AG09309 (cell line): ENCODE measurements around the gene PRPF4.
"Not testable (repeated sequence)": the region's sequence is repeated elsewhere in the genome, so short reads cannot be mapped to it uniquely, and the experiment has no call there.

Experiments
- DNase-seq: peaks from one replicate; pipeline ENCODE4 v3.0.0-alpha.2; 2010; ENCODE audit warnings: low read depth
- H3K4me3 ChIP-seq: 2 replicates; pipeline ENCODE4 v1.5.1; 2011; ENCODE audit warnings: mild to moderate bottlenecking, low read depth, low read length, moderate library complexity; ENCODE audit not compliant: control insufficient read depth
- TF ChIP-seq, protein P1 (sequence below): IDR thresholded peaks from 2 replicates; pipeline ENCODE4 v1.5.1; 2011; ENCODE audit warnings: mild to moderate bottlenecking, low read depth, low read length, inconsistent platforms; ENCODE audit not compliant: insufficient read depth, control insufficient read depth; ENCODE audit errors: missing control alignments

Gene PRPF4

DNA sequence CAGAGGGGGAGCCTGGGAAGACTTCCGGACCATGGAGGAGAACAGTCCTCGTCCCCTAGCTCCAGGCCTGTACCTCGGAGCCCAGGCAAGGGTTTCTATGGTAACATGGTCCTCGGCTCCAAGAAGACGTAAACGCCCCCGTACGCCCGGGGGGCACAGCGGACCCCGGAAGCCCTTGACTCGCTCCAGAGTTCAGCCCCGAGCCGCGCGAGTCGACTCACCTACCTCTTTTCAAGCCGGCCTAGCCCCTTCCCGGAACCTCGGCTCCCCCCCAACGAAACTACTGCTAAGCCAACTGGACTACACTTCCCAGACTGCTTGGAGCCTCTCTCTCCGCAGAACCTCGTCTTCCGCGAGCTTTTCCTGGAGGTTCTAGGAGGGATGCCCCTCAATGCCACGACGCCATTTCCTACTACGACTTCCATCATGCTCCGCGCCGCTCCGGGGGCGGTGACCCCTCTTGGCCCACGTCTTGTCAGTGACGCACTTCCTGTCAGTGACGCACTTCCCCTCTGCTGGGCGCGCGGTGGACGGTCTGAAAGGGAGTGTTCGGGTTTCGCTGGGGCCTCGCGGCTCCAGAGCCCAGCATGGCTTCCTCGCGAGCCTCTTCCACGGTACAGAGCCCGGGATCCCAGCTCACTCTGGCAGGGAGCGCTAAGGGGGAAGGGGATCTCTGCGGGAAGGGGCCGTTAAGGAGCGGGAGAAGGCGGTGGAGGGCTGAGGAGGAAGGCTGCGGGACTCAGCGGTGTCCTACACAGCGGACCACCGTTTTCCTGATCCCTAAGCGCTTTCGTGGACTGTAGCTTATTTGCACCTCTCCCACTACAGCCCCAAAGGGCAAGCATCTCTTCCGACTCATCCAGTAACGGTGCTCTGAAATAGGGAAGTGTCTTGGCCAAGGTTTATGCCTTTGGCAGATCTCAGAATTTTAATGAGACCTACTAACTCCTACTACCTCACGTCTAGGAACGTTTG, at the start of gene PRPF4, which contains the start of gene CDC26:
Gene PRPF4 (plus strand): TSS at position 502 of the 975 bp plus-strand sequence. CDS start 86 bp downstream, at position 588.
Gene CDC26 (minus strand): TSS at position 416 of the 975 bp plus-strand sequence. CDS start 3,065 bp downstream, outside the sequence.
- peak; percentile 93 for DNase-seq
- TF ChIP-seq, protein P1, sequence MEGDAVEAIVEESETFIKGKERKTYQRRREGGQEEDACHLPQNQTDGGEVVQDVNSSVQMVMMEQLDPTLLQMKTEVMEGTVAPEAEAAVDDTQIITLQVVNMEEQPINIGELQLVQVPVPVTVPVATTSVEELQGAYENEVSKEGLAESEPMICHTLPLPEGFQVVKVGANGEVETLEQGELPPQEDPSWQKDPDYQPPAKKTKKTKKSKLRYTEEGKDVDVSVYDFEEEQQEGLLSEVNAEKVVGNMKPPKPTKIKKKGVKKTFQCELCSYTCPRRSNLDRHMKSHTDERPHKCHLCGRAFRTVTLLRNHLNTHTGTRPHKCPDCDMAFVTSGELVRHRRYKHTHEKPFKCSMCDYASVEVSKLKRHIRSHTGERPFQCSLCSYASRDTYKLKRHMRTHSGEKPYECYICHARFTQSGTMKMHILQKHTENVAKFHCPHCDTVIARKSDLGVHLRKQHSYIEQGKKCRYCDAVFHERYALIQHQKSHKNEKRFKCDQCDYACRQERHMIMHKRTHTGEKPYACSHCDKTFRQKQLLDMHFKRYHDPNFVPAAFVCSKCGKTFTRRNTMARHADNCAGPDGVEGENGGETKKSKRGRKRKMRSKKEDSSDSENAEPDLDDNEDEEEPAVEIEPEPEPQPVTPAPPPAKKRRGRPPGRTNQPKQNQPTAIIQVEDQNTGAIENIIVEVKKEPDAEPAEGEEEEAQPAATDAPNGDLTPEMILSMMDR = no peak
- H3K4me3 ChIP-seq = peak within 1 kb of the TSS; percentile 100

DNA sequence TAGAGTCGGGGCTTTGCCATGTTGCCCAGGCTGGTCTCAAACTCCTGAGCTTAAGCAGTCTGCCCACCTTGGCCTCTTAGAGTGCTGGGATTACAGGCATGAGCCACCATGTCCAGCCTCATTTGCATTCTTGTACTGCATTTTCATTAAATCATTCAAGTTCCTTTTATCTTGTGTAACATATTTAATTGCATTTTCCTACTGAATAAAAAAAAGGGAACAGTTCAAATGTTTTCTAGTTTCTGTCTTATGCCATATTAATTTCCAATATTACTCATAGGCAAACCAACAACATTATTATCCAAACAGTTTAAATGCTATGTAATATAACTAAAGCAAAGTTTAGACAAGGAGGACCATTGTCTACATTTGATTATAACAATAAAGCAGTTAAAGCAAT, 48.0 kb upstream of the PRPF4 start:
- H3K4me3 ChIP-seq = no peak overlapping the region
- TF ChIP-seq, protein P1 = no peak
- DNase-seq = no peak

DNA sequence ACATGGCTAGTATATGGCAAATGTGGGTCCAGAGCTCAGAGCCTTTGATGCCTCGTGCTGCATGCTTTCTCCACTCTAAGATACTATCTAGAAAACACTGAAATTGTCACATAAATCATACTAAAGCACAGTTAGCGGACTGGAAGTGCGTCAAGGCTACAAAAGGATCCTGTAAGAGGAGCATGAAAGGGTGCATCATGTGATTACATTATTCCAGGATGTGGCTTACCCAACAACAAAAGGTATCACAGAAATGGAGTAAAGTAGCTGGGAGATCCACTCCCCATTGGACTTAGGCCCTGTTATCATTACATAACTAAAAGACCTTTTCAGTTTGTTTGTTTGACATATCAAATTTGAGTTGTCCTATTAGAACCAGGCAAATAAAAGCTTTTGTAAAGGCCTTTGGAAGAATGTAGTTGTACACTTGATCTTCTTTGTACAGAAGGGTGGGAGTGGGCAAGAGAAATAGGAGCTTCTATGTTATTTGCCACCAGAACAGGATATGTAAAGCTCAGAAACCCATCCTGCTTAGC, 47.3 kb upstream of the PRPF4 start:
- H3K4me3 ChIP-seq = no peak overlapping the region
- DNase-seq = no peak
- TF ChIP-seq, protein P1 = no peak

DNA sequence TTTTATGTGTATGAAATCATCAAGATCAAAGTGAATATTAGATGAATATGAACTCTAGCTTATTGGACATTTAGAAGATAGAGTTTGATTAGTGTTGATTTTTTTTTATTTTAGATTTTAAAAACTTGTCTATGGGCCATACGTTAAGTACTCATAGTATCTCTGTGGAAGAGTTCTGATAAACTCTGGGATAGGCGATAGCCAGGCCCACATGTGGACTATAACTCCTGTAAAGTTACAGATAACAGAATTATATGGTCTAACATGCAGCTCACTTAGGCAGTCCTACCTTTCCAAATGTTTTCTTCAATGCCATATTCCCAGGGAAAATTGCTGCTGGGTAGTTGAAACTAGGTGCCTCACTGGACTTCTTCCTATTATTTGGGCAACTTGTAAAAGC, 43.8 kb upstream of the PRPF4 start:
- TF ChIP-seq, protein P1 = no peak
- DNase-seq = no peak
- no peak overlapping the region for H3K4me3 ChIP-seq

DNA sequence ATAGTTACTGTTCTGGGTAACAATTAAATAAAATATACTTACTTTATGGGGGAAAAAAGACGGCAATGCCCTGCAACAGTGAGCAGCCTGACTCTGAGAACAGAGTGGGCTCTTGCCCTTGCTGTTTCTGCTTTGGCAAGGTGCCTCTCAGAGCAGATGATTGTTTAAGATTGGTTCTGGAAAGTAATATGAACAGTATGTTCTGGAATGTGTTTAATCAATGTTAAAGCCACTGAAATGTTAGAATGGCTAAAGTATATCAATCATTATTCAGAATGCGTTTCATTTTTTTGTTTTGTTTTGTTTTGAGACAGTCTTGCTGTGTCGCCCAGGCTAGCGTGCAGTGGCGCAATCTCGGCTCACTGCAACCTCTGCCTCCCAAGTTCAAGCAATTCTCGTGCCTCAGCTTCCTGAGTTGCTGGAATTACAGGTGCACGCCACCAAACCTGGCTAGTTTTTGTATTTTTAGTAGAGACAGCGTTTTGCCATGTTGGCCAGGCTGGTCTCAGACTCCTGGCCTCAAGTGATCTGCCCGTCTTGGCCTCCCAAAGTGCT, 39.7 kb upstream of the PRPF4 start:
- not testable (repeated sequence) for H3K4me3 ChIP-seq

DNA sequence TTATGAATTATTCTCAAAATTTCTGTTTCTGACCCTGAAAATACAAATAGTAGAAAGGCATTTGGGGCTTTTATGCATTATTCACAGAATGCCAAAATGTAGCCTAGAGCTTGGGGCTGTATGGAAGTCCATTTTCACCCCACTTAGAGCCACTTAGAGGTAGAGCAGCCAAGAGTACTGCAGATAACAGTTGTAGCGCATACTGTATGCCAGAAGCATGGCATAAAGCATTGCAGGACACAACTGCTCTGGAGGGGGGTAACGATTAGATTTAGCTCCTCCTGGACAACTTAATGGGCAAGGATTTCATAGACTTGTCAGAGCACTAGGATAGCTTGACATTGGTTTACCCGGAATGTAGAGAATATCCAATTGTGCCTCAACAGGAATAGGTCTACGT, 38.4 kb upstream of the PRPF4 start:
- no peak overlapping the region for H3K4me3 ChIP-seq
- TF ChIP-seq, protein P1 = no peak

More for the DNA sequence above, 39.7 kb upstream of the PRPF4 start:
- DNase-seq = not testable (repeated sequence)

More for the DNA sequence above, 38.4 kb upstream of the PRPF4 start:
- no peak for DNase-seq
